ENCODE results near the gene SPANXB1. TPM values are rescaled to one million over a fixed set of nuclear protein-coding genes. Genes with fewer than 3 reads are reported as not detected.

Gene SPANXB1
- total RNA-seq, 1 experiment from 2014 or later = not detected

DNA sequence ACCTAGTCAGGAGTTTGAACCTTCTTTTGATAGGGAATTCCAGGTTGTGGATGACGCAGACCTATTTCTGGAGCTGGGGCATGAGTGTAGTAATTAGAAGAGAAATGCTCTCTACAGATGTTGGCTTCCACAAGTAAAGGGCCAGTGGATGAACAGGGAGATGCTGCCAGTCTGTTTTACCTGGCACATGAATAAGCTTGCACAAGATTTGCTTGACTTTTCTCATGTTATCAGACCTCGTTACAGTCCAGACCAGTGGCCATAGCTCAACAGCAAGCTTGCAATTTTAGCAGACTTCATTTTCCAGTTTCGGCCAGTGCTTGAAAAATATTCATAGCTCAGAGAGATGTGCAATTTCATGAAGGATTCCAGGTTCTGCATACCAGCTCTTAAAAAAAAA, 26.9 kb upstream of the SPANXB1 start:
- Histone ChIP-seq H3K27me3 (ENCODE audit: insufficient read depth, low read length) (no peaks in the 10 kb centered on the region), H3K79me2 (ENCODE audit: insufficient read depth, low read length) (no peaks in the 10 kb centered on the region), H3K36me3 (ENCODE audit: control insufficient read depth in 1 of 2, insufficient read depth in 2 of 2, low read length in 2 of 2) (no peaks in the 10 kb centered on the region), H4K20me1 (ENCODE audit: insufficient read depth) (no peaks in the 10 kb centered on the region), H3K4me3 (replicated peaks in 1 of 2; ENCODE audit: low read depth in 1 of 2, low read length in 2 of 2) (no peak overlapping the region), H2AFZ (ENCODE audit: low read depth, low read length, poor library complexity, severe bottlenecking) (no peak overlapping the region), H3K9me3 (ENCODE audit: control insufficient read depth in 1 of 2, insufficient read depth in 1 of 2, low read depth in 1 of 2, low read length in 2 of 2) (no peaks in the 10 kb centered on the region), H3K9ac (ENCODE audit: low read length) (no peak overlapping the region), H3K9me2 (ENCODE audit: insufficient read depth) (no peaks in the 10 kb centered on the region), H3K4me2 (ENCODE audit: low read length) (no peak overlapping the region), H3K4me1 (ENCODE audit: control insufficient read depth in 1 of 2, insufficient read depth in 2 of 2, low read length in 2 of 2) (no peaks in the 10 kb centered on the region), H3K27ac (ENCODE audit: low read depth, low read length) (no peak overlapping the region)
- POLR2A ChIA-PET = no interaction called here
- DNase-seq (ENCODE audit: low read depth, low spot score) (no peak), ATAC-seq (no peak)
- intact Hi-C loops (cut with micrococcal nuclease) = no loop called here
- CTCF ChIA-PET = no interaction called here
- RAD21 ChIA-PET (ENCODE audit: low non-redundant PET in 1 of 2, low total read pairs in 2 of 2, uncharacterized antibody in 2 of 2, unreplicated experiment in 2 of 2) = no interaction called here
- TF ChIP-seq EGR1 (IDR thresholded peaks at IDR 0.05; ENCODE audit: low read depth) (no peak), RAD21 (IDR thresholded peaks at IDR 0.05; ENCODE audit: low read depth) (no peak)
- TF ChIP-seq, protein P1, sequence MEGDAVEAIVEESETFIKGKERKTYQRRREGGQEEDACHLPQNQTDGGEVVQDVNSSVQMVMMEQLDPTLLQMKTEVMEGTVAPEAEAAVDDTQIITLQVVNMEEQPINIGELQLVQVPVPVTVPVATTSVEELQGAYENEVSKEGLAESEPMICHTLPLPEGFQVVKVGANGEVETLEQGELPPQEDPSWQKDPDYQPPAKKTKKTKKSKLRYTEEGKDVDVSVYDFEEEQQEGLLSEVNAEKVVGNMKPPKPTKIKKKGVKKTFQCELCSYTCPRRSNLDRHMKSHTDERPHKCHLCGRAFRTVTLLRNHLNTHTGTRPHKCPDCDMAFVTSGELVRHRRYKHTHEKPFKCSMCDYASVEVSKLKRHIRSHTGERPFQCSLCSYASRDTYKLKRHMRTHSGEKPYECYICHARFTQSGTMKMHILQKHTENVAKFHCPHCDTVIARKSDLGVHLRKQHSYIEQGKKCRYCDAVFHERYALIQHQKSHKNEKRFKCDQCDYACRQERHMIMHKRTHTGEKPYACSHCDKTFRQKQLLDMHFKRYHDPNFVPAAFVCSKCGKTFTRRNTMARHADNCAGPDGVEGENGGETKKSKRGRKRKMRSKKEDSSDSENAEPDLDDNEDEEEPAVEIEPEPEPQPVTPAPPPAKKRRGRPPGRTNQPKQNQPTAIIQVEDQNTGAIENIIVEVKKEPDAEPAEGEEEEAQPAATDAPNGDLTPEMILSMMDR (IDR thresholded peaks at IDR 0.05 in 2 of 3, conservative IDR thresholded peaks at IDR 0.05 in 1 of 3; ENCODE audit: borderline replicate concordance in 1 of 3, insufficient read depth in 1 of 3, low read depth in 2 of 3, low read length in 2 of 3) = no peak
- no TSS peak for BruUV-seq (replicated peaks)

DNA sequence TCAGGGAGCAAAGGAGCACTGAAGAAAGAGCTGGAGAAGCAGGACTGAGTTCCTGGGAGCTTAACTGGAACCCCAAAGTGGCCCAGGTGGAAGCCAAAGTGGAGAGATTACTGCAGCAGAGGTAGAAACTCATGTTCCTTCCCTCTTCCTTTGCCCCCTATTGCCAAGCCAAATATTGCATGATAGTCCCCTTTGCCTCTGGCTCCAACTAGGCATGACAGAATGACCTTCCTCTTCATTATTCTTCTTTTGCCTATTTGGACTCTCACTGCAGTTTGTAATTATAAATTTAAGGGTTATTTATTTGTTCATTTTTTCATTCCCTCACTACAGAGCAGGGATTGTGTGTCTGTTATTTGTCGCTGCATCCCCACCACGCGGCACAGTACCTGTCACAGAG, 22.1 kb upstream of the SPANXB1 start:
- Histone ChIP-seq H3K27ac (ENCODE audit: low read depth, low read length) (no peak overlapping the region), H3K4me2 (ENCODE audit: low read length) (no peak overlapping the region), H3K4me1 (ENCODE audit: control insufficient read depth in 1 of 2, insufficient read depth in 2 of 2, low read length in 2 of 2) (no peaks in the 10 kb centered on the region), H3K9me2 (ENCODE audit: insufficient read depth) (no peaks in the 10 kb centered on the region), H4K20me1 (ENCODE audit: insufficient read depth) (no peaks in the 10 kb centered on the region), H3K9ac (ENCODE audit: low read length) (no peak overlapping the region), H3K27me3 (ENCODE audit: insufficient read depth, low read length) (no peaks in the 10 kb centered on the region), H3K9me3 (ENCODE audit: control insufficient read depth in 1 of 2, insufficient read depth in 1 of 2, low read depth in 1 of 2, low read length in 2 of 2) (no peaks in the 10 kb centered on the region), H3K36me3 (ENCODE audit: control insufficient read depth in 1 of 2, insufficient read depth in 2 of 2, low read length in 2 of 2) (no peaks in the 10 kb centered on the region), H3K79me2 (ENCODE audit: insufficient read depth, low read length) (no peaks in the 10 kb centered on the region), H2AFZ (ENCODE audit: low read depth, low read length, poor library complexity, severe bottlenecking) (no peak overlapping the region), H3K4me3 (replicated peaks in 1 of 2; ENCODE audit: low read depth in 1 of 2, low read length in 2 of 2) (no peak overlapping the region)
- intact Hi-C loops (cut with micrococcal nuclease) = no loop called here
- CTCF ChIA-PET = no interaction called here
- no TSS peak for BruUV-seq (replicated peaks)
- ATAC-seq = no peak
- RAD21 ChIA-PET (ENCODE audit: low non-redundant PET in 1 of 2, low total read pairs in 2 of 2, uncharacterized antibody in 2 of 2, unreplicated experiment in 2 of 2) = no interaction called here
- no peak for DNase-seq (ENCODE audit: low read depth, low spot score)
- TF ChIP-seq SP1 (IDR thresholded peaks at IDR 0.05; ENCODE audit: low read depth) (no peak), ZNF274 (IDR thresholded peaks at IDR 0.05; ENCODE audit: low read depth, low read length) (no peak), EZH2 (IDR thresholded peaks at IDR 0.05) (no peak), ELF1 (IDR thresholded peaks at IDR 0.05; ENCODE audit: borderline replicate concordance, low read depth) (no peak), JUND (IDR thresholded peaks at IDR 0.05) (no peak)
- TF ChIP-seq, protein P1 (IDR thresholded peaks at IDR 0.05 in 2 of 3, conservative IDR thresholded peaks at IDR 0.05 in 1 of 3; ENCODE audit: borderline replicate concordance in 1 of 3, insufficient read depth in 1 of 3, low read depth in 2 of 3, low read length in 2 of 3) = no peak
- TF ChIP-seq, protein P2, sequence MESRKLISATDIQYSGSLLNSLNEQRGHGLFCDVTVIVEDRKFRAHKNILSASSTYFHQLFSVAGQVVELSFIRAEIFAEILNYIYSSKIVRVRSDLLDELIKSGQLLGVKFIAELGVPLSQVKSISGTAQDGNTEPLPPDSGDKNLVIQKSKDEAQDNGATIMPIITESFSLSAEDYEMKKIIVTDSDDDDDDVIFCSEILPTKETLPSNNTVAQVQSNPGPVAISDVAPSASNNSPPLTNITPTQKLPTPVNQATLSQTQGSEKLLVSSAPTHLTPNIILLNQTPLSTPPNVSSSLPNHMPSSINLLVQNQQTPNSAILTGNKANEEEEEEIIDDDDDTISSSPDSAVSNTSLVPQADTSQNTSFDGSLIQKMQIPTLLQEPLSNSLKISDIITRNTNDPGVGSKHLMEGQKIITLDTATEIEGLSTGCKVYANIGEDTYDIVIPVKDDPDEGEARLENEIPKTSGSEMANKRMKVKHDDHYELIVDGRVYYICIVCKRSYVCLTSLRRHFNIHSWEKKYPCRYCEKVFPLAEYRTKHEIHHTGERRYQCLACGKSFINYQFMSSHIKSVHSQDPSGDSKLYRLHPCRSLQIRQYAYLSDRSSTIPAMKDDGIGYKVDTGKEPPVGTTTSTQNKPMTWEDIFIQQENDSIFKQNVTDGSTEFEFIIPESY (IDR thresholded peaks at IDR 0.05; ENCODE audit: extremely low read depth, insufficient replicate concordance, low read length) = no peak
- POLR2A ChIA-PET = no interaction called here

Measured in HCT116 (cell line).